Activated CD8-positive, alpha-beta T cell treated with anti-CD3 and anti-CD28 coated beads for 36 hours (primary cell): ENCODE results near the gene GNL2. TPM values are rescaled to one million over a fixed set of nuclear protein-coding genes. Genes with fewer than 3 reads are reported as not detected.
"Not testable (repeated sequence)": the region's sequence is repeated elsewhere in the genome, so short reads cannot be mapped to it uniquely, and the experiment has no call there.

Source experiments
- ATAC-seq: fragments of 200-7000 bp; cut with Tn5 transposase; one replicate; pipeline ENCODE4 v1.10.0; 2021; ENCODE audit warnings: mild to moderate bottlenecking, moderate library complexity
- CTCF ChIA-PET: fragments of 350-600 bp; sonication (Branson Sonifier 250); formaldehyde crosslinking; loops from one replicate; lab custom pipeline; 2021; ENCODE audit warnings: antibody characterized with exemption; lab: Charles Lee
- POLR2A ChIA-PET: fragments of 350-600 bp; sonication (Branson Sonifier 250); formaldehyde crosslinking; loops from one replicate; lab custom pipeline; 2021; ENCODE audit warnings: antibody characterized with exemption; lab: Charles Lee
- DNase-seq: peaks from one replicate; pipeline ENCODE4 v3.0.0-alpha.2; 2020
- H3K27ac Mint-ChIP-seq: one replicate; pipeline ENCODE4 v1.8.0; 2021; ENCODE audit warnings: mild to moderate bottlenecking, mixed read lengths
- H3K27me3 Mint-ChIP-seq: one replicate; pipeline ENCODE4 v1.8.0; 2021; ENCODE audit warnings: mixed read lengths
- H3K36me3 Mint-ChIP-seq: one replicate; pipeline ENCODE4 v1.8.0; 2021; ENCODE audit warnings: low read depth, mixed read lengths
- H3K4me1 Mint-ChIP-seq: one replicate; pipeline ENCODE4 v1.8.0; 2021; ENCODE audit warnings: low read depth, mixed read lengths
- H3K4me3 Mint-ChIP-seq: one replicate; pipeline ENCODE4 v1.8.0; 2021; ENCODE audit warnings: mild to moderate bottlenecking, moderate library complexity, mixed read lengths
- H3K9me3 Mint-ChIP-seq: one replicate; pipeline ENCODE4 v1.8.0; 2021; ENCODE audit warnings: mixed read lengths
- intact Hi-C: fragments of 100-400 bp; cut with micrococcal nuclease; formaldehyde crosslinking; loops from one replicate; pipeline ENCODE4 v1.10.0; 2022
- total RNA-seq, 2 experiments: library from RNA; stranded (reverse); gene quantifications; one replicate each; pipeline ENCODE4 v1.2.3, GENCODE V29; 2021
- TF ChIP-seq, protein P1 (sequence below): fragments of 200-600 bp; IDR thresholded peaks from one replicate; pipeline ENCODE4 v1.8.0; 2022; ENCODE audit warnings: antibody characterized with exemption, mild to moderate bottlenecking

GNL2 gene
- total RNA-seq, 2 experiments from 2014 or later: 76.4 to 77.8 TPM

DNA sequence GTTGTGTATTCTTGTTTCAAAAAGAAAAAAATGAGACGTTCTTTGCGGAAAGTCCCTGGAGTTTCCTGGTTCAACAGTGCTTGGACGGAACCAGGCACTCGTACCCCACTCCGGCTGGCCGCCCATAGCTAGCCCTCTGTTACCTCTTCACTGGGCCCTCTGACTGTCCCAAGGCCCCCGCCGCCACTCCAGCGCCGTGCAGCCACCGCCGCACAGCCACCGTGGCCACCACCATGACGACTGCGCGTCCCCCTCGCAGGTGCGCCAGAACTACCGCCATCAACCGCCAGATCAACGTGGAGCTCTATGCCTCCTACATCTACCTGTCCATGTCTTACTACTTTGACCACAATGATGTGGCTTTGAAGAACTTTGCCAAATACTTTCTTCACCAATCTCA, 51.2 kb downstream of the GNL2 start:
- H3K9me3 Mint-ChIP-seq: no peaks in the 10 kb centered on the region
- H3K27ac Mint-ChIP-seq: no peak overlapping the region
- CTCF ChIA-PET: no interaction called here
- intact Hi-C loops: no loop called here
- POLR2A ChIA-PET: no interaction called here
- H3K36me3 Mint-ChIP-seq: peaks cover 36% of the 10 kb centered on the region
- DNase-seq: no peak
- no peak overlapping the region for H3K4me3 Mint-ChIP-seq
- ATAC-seq: no peak
- TF ChIP-seq, protein P1, sequence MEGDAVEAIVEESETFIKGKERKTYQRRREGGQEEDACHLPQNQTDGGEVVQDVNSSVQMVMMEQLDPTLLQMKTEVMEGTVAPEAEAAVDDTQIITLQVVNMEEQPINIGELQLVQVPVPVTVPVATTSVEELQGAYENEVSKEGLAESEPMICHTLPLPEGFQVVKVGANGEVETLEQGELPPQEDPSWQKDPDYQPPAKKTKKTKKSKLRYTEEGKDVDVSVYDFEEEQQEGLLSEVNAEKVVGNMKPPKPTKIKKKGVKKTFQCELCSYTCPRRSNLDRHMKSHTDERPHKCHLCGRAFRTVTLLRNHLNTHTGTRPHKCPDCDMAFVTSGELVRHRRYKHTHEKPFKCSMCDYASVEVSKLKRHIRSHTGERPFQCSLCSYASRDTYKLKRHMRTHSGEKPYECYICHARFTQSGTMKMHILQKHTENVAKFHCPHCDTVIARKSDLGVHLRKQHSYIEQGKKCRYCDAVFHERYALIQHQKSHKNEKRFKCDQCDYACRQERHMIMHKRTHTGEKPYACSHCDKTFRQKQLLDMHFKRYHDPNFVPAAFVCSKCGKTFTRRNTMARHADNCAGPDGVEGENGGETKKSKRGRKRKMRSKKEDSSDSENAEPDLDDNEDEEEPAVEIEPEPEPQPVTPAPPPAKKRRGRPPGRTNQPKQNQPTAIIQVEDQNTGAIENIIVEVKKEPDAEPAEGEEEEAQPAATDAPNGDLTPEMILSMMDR: no peak
- H3K27me3 Mint-ChIP-seq: no peaks in the 10 kb centered on the region
- peaks cover 4% of the 10 kb centered on the region for H3K4me1 Mint-ChIP-seq

GRCh38 chr1:37540036-37540785, 55.5 kb downstream of the GNL2 start:
- Mint-ChIP-seq H3K27me3 (no peaks in the 10 kb centered on the region), H3K27ac (no peak overlapping the region), H3K9me3 (no peaks in the 10 kb centered on the region), H3K4me3 (no peak overlapping the region), H3K36me3 (peaks cover 48% of the 10 kb centered on the region), H3K4me1 (peaks cover 16% of the 10 kb centered on the region)
- ChIA-PET CTCF (interaction anchor here (1.7 kb wide), 1 partner anchor 53 kb away, joined by 6 read pairs; no protein-coding TSS in a partner anchor), POLR2A (interaction anchor here (0.9 kb wide), 1 partner anchor 9 kb away, joined by 3 read pairs; no protein-coding TSS in a partner anchor)
- TF ChIP-seq, protein P1: no peak
- no peak for ATAC-seq
- no peak for DNase-seq
- intact Hi-C loops: no loop called here

DNA sequence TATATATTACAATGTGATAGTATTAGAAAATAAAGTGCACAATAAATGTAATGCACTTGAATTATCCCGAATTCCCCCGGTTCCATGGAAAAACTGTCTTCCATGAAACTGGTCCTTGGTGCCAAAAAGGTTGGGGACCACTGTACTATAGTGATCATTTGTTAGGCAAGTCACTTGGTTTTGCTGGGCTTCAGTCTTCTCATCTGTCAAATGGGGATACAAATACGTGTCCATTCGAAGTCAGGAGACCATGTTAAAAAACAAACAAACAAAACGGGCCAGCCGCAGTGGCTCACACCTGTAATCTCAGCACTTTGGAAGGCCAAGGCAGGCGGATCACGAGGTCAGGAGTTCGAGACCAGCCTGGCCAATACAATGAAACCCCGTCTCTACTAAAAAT, 56.6 kb downstream of the GNL2 start:
- H3K27me3 Mint-ChIP-seq, H3K27ac Mint-ChIP-seq, H3K9me3 Mint-ChIP-seq, DNase-seq, H3K4me3 Mint-ChIP-seq, intact Hi-C loops, ATAC-seq: not testable (repeated sequence)
- Mint-ChIP-seq H3K36me3 (peaks cover 48% of the 10 kb centered on the region), H3K4me1 (peaks cover 19% of the 10 kb centered on the region)
- ChIA-PET CTCF (interaction anchor here (0.8 to 1.7 kb wide), 3 partner anchors 12 to 64 kb away, joined by 3 to 6 read pairs (median 3); no protein-coding TSS in a partner anchor), POLR2A (interaction anchor here (1.0 to 1.1 kb wide), 2 partner anchors 11 to 24 kb away, joined by 3 to 4 read pairs; no protein-coding TSS in a partner anchor)

DNA sequence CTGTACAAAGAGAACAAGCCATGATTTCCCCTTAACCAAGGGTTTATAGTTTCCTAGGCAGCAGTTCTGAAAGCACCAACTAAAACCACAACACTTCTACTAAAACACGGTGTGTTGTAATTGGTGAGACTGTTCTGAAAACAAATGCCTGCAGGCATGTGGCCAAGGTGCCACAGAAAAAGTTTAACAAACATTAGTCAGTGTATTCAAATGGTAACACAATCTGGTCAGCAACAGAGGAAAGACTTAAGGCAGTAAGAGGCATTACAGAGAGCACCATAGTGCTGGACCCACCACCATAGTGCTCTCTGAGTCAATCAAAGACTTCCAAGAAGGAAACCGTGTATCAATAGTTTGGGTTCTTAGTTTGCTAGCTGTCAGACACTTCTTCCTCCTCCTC, 58.4 kb downstream of the GNL2 start:
- ChIA-PET CTCF (interaction anchor here (1.3 kb wide), 1 partner anchor 23 kb away, joined by 3 read pairs; the partner anchor contains the start of gene MEAF6), POLR2A (no interaction called here)
- Mint-ChIP-seq H3K36me3 (peaks cover 45% of the 10 kb centered on the region), H3K9me3 (no peaks in the 10 kb centered on the region), H3K4me3 (no peak overlapping the region), H3K4me1 (peaks cover 19% of the 10 kb centered on the region), H3K27ac (peak overlapping the region; percentile 56), H3K27me3 (no peaks in the 10 kb centered on the region)
- ATAC-seq (peak; percentile 65), DNase-seq (peak; percentile 11)
- intact Hi-C loops: no loop called here
- TF ChIP-seq, protein P1: no peak

DNA sequence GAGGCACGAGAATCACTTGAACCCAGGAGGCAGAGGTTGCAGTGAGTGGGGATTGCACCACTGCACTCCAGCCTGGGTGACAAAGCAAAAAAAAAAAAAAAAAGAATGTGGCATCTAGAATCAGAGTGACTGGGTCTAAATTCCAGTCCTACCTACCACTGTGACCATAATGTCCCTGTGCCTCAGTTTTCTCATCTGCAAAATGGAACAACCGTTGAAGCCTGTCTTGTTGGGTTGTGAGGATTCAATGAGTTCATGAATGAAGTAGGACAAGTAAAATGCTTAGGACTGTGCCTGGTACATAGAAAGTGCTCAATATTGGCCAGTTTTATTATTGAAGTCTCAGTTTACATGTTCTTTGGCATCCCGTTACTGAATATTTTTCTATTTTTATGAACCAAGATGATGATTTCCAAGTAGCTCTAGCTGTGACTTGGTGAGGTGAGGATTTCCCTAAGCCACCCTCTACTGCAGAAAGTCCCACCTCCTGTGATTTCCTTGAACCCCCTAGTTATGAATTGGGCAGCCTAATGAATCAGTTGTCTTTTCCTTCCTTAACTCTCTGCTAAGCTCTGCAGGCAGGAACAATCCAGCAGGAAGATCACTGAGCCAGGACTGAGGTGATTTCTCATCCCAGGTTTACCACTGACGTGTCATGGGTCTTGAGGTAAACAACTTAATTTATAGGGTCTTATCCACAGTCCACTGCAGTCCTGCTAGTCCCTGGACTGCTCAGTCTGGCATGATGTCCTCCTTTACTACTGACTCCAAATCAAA, 62.2 kb downstream of the GNL2 start:
- POLR2A ChIA-PET: no interaction called here

DNA sequence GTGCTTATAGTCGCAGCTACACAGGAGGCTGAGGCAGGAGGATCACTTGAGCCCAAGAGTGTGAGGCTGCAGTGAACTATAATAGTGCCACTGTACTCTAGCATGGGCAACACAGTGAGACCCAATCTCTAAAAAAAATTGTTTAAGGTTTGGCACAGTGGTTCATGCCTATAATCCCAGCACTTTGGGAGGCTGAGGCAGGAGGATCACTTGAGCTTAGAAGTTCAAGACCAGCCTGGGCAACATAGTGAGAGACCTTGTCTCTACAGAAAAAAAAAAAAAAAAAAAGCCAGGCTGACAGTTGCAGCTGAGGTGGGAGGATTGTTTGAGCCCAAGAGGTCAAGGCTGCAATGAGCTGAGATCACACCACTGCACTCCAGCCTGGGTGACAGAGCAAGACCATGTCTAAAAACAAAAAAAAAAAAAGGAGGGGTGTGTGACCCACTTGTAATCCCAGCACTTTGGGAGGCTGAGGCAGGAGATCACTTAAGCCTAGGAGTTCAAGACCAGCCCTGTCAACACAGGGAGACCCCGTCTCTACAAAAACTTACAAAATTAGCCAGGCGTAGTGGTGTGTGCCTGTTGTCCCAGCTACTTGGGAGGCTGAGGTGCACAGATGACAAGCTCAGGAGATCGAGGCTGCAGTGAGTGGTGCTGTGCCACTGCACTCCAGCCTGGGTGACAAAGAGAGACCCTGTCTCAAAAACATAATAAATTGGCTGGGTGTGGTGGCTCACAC, 63.1 kb downstream of the GNL2 start:
- intact Hi-C loops, H3K27ac Mint-ChIP-seq, H3K27me3 Mint-ChIP-seq, H3K4me3 Mint-ChIP-seq, POLR2A ChIA-PET, DNase-seq, H3K9me3 Mint-ChIP-seq, ATAC-seq: not testable (repeated sequence)
- Mint-ChIP-seq H3K36me3 (peaks cover 24% of the 10 kb centered on the region), H3K4me1 (peaks cover 15% of the 10 kb centered on the region)
- CTCF ChIA-PET: interaction anchor here (0.8 kb wide), 1 partner anchor 46 kb away, joined by 3 read pairs; no protein-coding TSS in a partner anchor

More for the DNA sequence above, 62.2 kb downstream of the GNL2 start:
- ATAC-seq (no peak), DNase-seq (no peak)
- peaks cover 19% of the 10 kb centered on the region for H3K4me1 Mint-ChIP-seq
- H3K9me3 Mint-ChIP-seq: no peaks in the 10 kb centered on the region
- H3K4me3 Mint-ChIP-seq: no peak overlapping the region
- no peaks in the 10 kb centered on the region for H3K27me3 Mint-ChIP-seq
- H3K36me3 Mint-ChIP-seq: peaks cover 29% of the 10 kb centered on the region
- TF ChIP-seq, protein P1: no peak
- CTCF ChIA-PET: interaction anchor here (1.1 kb wide), 1 partner anchor 10 kb away, joined by 3 read pairs; no protein-coding TSS in a partner anchor
- H3K27ac Mint-ChIP-seq: no peak overlapping the region
- intact Hi-C loops: no loop called here

DNA sequence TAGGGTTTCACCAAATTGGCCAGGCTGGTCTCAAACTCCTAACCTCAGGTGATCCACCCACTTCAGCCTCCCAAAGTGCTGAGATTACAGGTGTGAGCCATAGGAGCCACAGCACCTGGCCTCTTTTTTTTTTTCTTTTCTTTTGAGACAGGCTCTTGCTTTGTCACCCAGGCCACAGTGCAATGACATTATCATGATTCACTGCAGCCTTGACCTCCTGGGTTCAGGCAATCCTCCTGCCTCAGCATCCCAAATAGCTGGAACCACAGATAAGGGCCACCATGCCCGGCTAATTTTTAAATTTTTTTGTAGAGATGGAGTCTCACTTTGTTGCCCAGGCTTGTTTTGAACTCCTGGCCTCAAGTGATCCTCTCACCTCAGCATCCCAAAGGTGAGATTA, 65.8 kb downstream of the GNL2 start:
- intact Hi-C loops, H3K27ac Mint-ChIP-seq, H3K36me3 Mint-ChIP-seq, POLR2A ChIA-PET, H3K27me3 Mint-ChIP-seq, H3K4me1 Mint-ChIP-seq, DNase-seq, H3K9me3 Mint-ChIP-seq, H3K4me3 Mint-ChIP-seq, ATAC-seq: not testable (repeated sequence)
- CTCF ChIA-PET: interaction anchor here (1.1 kb wide), 2 partner anchors 13 to 42 kb away, joined by 3 to 4 read pairs; no protein-coding TSS in a partner anchor
